SW 1271 (cell line): ENCODE measurements around the gene ARVCF.

Experiments
- DNase-seq, 2 experiments: peaks; one replicate each; lab custom pipeline; 2025; lab: John Stamatoyannopoulos, UW

ARVCF gene

GRCh38 chr22:20029550-20030225 is 13.1 kb upstream of the ARVCF start:
- DNase-seq = no peak

GRCh38 chr22:20028855-20029549 is 12.4 kb upstream of the ARVCF start:
- DNase-seq = no peak

GRCh38 chr22:20027966-20028854 is 11.6 kb upstream of the ARVCF start:
- peak in 1 of 2 experiments; percentile 4 for DNase-seq

GRCh38 chr22:20026996-20027601 is 10.5 kb upstream of the ARVCF start:
- no peak for DNase-seq

- DNase-seq = no peak
These were observed 9.7 kb upstream of the ARVCF start for GRCh38 chr22:20026204-20026908.

- DNase-seq = no peak
These were observed 9.0 kb upstream of the ARVCF start for GRCh38 chr22:20025401-20026203.

- DNase-seq = no peak
These were observed 8.2 kb upstream of the ARVCF start for GRCh38 chr22:20024650-20025397.

GRCh38 chr22:20024225-20024624 is 7.6 kb upstream of the ARVCF start:
- DNase-seq = no peak

- DNase-seq = no peak
These were observed 6.5 kb upstream of the ARVCF start for GRCh38 chr22:20022978-20023613.

- no peak for DNase-seq
These were observed 5.8 kb upstream of the ARVCF start for GRCh38 chr22:20022231-20022977.

GRCh38 chr22:20021196-20022181 is 4.9 kb upstream of the ARVCF start:
- DNase-seq = no peak

- peak in 1 of 2 experiments; percentile 76 for DNase-seq
These were observed 4.0 kb upstream of the ARVCF start, which contains the start of gene TANGO2 for GRCh38 chr22:20020533-20021195. TSS of gene TANGO2 (plus strand) at chr22:20021110. CDS start at chr22:20036799, 15,689 bp downstream.

- no peak for DNase-seq
These were observed 3.3 kb upstream of the ARVCF start for GRCh38 chr22:20019661-20020532.

GRCh38 chr22:20018001-20018400 is 1.4 kb upstream of the ARVCF start:
- DNase-seq = no peak

- DNase-seq = no peak
These were observed 967 bp upstream of the ARVCF start for GRCh38 chr22:20017622-20017958.
